Anterior cingulate cortex (tissue), 58 donors: ENCODE results near the gene CAVIN1.

Source experiments
- DNase-seq, 58 donors: peaks; one replicate each; lab custom pipeline; 2025; lab: John Stamatoyannopoulos, UW

Gene CAVIN1

GRCh38 chr17:42354956-42355843, 67.9 kb downstream of the CAVIN1 start:
- DNase-seq, result no peak
